Epidermal melanocyte (primary cell): ENCODE measurements around the gene LRP2.

Experiments used
- DNase-seq: peaks from one replicate; pipeline ENCODE4 v3.0.0; 2011; ENCODE audit warnings: low spot score; ENCODE audit not compliant: insufficient read length

The LRP2 gene

GRCh38 chr2:169129703-169130243 lies 232.6 kb downstream of the LRP2 start:
- DNase-seq: no peak

DNA sequence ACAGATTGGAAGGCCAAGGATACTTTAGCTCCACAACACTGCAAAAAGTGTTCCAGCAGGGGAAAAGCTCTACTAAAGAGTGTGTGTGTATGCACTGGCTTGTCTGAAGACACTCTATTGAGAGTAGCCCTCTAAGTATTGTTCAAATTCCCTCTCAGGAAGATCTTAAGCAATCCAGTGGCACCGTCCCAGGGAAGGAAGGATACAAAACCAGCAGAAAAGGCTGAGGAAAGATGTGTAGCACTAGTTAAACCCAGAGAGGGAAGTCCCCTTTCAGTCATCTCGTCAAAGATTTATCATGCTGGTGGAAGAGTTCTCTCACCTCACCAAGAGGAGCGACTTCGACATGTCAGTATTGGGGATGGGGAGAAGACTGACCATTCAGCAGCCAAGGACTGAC lies 242.5 kb downstream of the LRP2 start:
- no peak for DNase-seq

GRCh38 chr2:169119123-169119760 lies 243.1 kb downstream of the LRP2 start:
- DNase-seq: peak; percentile 66

DNA sequence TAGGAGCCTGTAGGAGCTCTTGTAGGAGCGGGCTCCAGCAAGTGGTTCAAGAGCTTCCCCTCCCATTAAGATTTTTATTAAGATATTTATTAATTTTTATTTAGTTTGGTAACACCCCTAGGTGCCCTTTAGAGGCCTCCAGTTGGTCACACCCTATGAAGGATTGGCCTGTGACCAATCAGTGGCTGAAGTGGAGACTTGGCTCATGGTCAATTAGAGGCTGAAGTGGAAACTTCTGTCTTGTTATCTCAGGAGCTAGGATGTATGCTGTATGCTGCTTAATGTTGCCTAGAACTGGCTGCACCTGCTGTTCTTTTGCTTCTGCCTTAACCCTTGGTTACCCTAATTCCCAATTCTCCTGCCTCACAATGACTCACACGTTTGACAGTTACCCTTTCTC lies 244.3 kb downstream of the LRP2 start:
- DNase-seq: no peak

GRCh38 chr2:169116993-169117392 lies 245.3 kb downstream of the LRP2 start:
- DNase-seq: no peak

DNA sequence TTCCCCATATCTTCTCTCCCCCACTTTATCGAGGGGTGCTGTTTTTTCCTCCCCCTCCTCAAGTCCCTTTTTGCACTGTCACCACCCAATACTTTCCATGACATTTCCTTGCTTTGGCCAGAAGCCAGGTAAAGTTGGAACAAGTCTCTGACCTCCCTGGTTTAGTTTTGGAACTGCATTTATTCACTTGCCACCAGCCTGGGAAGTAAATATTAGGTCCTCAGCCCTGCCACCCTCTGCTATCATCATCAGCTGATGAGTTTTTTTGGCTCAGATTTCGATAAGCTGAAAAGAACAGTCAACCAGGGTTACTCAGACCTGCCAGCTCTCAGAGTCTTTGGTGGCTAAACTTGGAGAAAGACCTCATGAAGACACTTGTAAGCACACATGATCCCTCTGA lies 246.0 kb downstream of the LRP2 start:
- DNase-seq: no peak

GRCh38 chr2:169114056-169114455 lies 248.3 kb downstream of the LRP2 start:
- no peak for DNase-seq

GRCh38 chr2:169112841-169113240 lies 249.5 kb downstream of the LRP2 start:
- no peak for DNase-seq

DNA sequence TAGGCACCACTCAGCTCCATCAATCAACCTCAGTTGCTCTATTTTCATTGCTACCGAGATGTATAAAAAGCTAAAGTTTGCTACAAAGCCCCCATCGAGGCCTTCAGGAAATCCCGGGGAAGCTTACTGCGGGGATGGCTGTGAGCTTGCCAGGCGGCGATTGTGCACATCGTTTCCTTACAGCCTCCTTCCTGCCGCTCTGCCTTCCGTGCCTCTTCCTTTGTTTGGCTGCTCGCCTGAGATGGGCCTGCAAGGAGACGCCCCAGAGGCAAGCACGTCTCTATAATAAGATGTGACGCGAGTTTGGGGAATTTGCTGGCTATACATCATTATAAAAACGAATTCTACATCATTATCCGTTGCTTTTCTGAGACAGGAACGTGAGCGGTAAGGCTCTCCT lies 251.4 kb downstream of the LRP2 start:
- DNase-seq: no peak

- no peak for DNase-seq
Observed at GRCh38 chr2:169110419-169110818, 251.9 kb downstream of the LRP2 start.

- peak; percentile 86 for DNase-seq
Observed at GRCh38 chr2:169109502-169110409, 252.6 kb downstream of the LRP2 start.

DNA sequence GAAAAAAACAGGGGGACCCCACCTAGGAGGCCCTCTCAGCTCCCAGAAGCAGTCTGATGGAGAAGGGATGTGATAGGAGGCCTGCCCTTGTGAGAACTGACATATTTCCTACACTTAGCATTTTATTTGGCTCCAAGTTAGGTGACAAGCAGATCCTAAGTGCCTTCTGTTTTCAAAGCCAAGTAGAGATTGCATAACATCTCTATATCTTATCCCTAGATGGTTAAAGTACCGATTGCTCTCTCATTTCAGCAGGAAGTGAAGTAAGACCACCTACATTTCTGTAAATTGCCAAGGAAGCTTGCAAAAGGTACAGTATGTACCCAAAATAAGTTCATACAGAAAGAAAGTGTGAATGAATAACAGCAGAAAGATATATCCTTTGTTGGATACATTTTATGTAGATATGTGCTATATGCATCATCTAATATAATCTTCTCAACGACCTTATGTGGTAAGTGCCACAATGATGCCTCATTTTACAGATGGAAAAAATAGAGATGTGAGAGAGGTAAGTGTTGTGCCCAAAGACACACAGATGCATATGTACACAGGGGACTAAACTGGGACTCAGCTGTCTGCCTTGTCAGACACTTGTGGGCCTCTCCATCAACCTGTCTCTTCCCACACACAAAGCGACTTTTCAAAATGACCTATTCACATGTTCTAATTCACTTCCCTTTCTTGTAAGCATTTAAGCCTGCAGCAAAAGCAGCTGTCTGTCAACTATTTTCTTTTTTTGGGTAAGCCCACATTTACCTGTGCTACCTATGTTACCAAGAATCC lies 254.0 kb downstream of the LRP2 start:
- no peak for DNase-seq

DNA sequence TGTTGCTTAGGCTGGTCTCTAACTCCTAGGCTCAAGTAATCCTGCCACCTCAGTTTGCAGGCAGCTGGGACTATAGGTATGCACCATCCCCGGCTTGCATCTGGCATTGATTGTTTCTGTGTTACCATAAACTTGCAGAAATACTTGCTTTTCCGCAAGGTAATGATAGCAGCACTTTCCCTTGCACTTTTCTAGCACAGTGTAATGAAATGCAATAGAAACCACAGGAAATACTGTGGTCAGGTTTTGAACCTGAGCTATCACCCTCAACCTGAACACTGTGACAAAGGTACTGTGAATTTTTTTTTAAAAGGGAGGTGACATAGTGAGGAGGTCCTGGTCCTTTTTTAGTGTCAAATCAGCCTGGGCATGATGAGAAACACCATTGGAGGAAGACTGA lies 254.7 kb downstream of the LRP2 start:
- no peak for DNase-seq

DNA sequence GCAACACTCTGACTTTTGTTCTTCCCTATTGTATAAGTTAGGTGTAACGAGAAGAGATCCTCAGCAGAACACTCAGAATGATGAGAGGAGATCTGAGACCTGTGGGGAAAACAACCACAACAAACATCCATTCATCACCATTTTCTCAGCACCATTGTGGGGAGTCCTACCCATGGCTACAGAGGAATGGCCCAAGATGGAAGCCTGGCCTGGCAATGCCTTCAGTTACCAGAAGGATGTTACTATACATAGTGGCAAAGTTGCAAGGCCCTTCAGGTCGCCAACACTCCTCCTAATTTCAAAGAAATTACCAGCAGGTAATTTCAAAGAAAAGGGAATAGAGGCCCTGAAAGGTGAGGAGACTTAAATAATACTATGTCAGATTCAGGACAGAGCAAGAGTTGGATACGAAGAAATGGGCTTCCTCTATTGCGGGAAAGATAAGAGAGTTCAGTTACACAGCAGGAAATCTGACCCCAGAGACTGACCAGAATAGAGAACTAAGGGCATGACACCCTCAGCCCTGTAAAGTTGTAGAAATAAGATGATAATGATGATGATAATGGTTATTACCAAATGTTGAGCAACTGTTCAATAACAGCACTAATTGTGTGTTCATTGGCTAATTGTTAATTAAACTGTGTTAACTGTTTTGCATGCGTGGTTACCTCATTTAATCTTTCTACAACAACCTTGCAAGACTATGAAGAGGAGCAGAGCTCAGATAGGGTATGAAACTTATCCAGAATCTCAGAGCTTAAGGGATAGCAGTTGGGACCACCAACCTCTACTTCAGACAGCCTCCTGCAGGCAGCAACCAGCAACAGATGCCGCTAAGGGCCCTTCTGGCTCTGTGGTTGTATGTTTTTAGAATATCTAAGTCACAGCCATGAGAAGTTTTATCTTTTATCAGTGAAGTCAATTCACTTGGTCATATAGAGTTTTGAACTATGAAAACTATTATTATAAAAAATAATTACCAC lies 255.5 kb downstream of the LRP2 start:
- DNase-seq: no peak

DNA sequence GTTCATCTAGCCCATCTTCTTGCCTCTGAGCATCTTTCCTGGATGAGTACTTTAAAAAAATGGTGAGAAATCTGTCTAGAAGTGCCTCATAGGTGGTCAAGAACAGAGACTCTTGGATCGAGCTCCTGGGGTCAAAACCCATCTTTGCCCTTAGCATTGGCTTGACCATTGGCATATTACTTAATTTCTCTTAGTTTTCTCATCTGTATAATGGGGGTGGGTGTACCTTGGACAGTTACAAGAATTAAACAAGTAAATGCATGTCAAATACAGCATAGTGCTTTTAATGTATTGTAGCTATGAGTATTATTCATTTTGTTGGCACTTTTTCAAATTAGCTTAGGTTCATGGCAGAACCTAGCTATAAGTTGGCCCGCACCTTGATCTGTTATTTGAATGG lies 256.2 kb downstream of the LRP2 start:
- DNase-seq: no peak

- no peak for DNase-seq
Observed at GRCh38 chr2:169105476-169105875, 256.9 kb downstream of the LRP2 start.

DNA sequence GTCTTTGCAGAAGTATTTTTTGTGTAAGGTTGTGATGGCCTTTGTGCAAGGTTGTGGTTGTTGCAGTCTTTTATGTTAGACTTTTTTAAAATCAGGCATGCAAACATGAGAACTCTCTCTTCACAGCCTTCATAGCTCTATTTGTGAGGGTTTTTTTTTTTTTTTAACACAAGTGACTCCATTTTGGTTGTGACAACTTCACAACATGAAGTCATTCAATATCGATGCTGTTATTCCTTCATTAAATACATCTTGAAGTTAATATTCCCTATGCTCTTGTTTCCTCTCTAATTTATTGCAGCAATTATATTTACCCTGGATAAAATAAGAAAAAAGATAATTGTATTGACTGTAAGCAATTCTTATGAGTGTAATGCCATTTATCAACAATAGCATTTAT lies 257.5 kb downstream of the LRP2 start:
- DNase-seq: no peak

DNA sequence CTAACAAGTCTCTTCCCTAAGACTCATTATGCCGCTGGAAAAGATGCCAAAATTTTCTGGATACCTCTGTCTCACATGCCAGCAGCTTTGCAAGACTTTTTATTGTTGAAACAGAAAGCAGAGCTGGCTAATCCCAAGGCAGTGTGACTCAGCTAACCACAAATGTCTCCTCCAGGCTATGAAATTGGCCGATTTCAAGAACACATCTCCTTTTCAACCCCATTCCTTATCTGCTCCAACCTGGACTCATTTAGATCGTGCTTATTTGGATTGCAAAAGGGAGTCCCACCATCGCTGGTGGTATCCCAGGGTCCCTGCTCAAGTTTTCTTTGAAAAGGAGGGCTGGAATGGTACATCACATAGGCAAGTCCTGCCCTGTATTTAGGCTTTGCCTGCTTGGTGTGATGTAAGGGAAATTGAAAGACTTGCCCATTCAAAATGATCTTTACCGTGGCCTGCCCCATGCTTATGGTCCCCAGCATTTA lies 266.7 kb downstream of the LRP2 start:
- DNase-seq: peak; percentile 70

DNA sequence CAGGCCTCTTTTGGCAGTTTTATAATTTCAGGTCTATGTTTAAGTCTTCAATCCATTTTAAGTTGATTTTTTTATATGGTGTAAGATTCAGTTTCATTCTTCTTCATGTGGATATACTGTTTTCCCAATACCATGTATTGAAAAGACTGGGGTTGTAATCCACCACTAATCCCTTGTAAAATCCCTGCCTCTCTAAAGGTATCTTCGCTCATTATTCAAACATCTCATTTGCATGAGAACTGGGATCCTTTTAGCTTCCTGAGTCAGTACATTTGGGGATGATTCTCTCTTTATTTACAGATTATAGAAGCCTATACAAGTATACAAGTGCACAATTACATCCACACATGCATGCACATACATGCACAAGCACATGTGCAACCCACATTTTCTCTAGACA lies 267.7 kb downstream of the LRP2 start:
- no peak for DNase-seq

- DNase-seq: no peak
Observed at GRCh38 chr2:169093535-169093934, 268.8 kb downstream of the LRP2 start.
